DOHH2 (cell line): ENCODE measurements around the gene CBX7.

Source experiments
- H3F3A ChIP-seq: fragments of 200-600 bp; sonication (generic), shearing (Covaris generic); 2 replicates; pipeline ENCODE4 v1.6.0; 2016; ENCODE audit warnings: antibody characterized with exemption, mild to moderate bottlenecking; ENCODE audit not compliant: control insufficient read depth, insufficient read depth
- H3K27ac ChIP-seq: fragments of 200-600 bp; sonication (generic); 2 replicates; pipeline ENCODE4 v1.5.1; 2014; ENCODE audit warnings: low read depth, mild to moderate bottlenecking, low read length, moderate library complexity
- H3K27me3 ChIP-seq: fragments of 200-600 bp; sonication (generic); 2 replicates; pipeline ENCODE4 v1.6.1; 2014; ENCODE audit warnings: mild to moderate bottlenecking, low read length, mixed read lengths; ENCODE audit not compliant: control insufficient read depth
- H3K36me3 ChIP-seq: fragments of 200-600 bp; sonication (generic); 2 replicates; pipeline ENCODE4 v1.6.1; 2014; ENCODE audit warnings: mild to moderate bottlenecking, low read length, moderate library complexity, mixed read lengths; ENCODE audit not compliant: control insufficient read depth
- H3K4me1 ChIP-seq: fragments of 200-600 bp; sonication (generic); 2 replicates; pipeline ENCODE4 v1.6.1; 2014; ENCODE audit warnings: mild to moderate bottlenecking, low read length, mixed read lengths; ENCODE audit not compliant: control insufficient read depth
- H3K4me2 ChIP-seq: fragments of 200-600 bp; sonication (generic); 2 replicates; pipeline ENCODE4 v1.6.0; 2014; ENCODE audit warnings: mild to moderate bottlenecking, low read length, moderate library complexity
- H3K4me3 ChIP-seq: fragments of 200-600 bp; sonication (generic); 2 replicates; pipeline ENCODE4 v1.5.1; 2014; ENCODE audit warnings: mild to moderate bottlenecking, low read length, mixed read lengths
- H3K79me2 ChIP-seq: fragments of 200-600 bp; sonication (generic); 2 replicates; pipeline ENCODE4 v1.6.1; 2014; ENCODE audit warnings: mild to moderate bottlenecking, low read length, mixed read lengths; ENCODE audit not compliant: control insufficient read depth
- H3K9me2 ChIP-seq: fragments of 200-600 bp; sonication (generic); replicated peaks from 2 replicates; pipeline ENCODE4 v1.6.1; 2014; ENCODE audit warnings: mild to moderate bottlenecking, low read length, mixed read lengths; ENCODE audit not compliant: control insufficient read depth
- H3K9me3 ChIP-seq: fragments of 200-600 bp; sonication (generic); 2 replicates; pipeline ENCODE4 v1.6.1; 2014; ENCODE audit warnings: antibody characterized with exemption, low read length, mixed read lengths; ENCODE audit not compliant: control insufficient read depth, insufficient read depth
- H4K20me1 ChIP-seq: fragments of 200-600 bp; sonication (generic); 2 replicates; pipeline ENCODE4 v1.6.0; 2014; ENCODE audit warnings: low read depth, mild to moderate bottlenecking, antibody characterized with exemption, low read length, moderate library complexity; ENCODE audit not compliant: control insufficient read depth, insufficient read depth
- EZH2phosphoT487 ChIP-seq: fragments of 200-600 bp; sonication (generic); IDR thresholded peaks from 2 replicates; pipeline ENCODE4 v1.6.1; 2017; ENCODE audit warnings: borderline replicate concordance, mild to moderate bottlenecking, antibody characterized with exemption, low read length, moderate library complexity, mixed read lengths
- TF ChIP-seq, protein P1 (sequence below): fragments of 200-600 bp; sonication (generic); IDR thresholded peaks from one replicate; pipeline ENCODE4 v1.5.1; 2014; ENCODE audit warnings: antibody characterized with exemption, mild to moderate bottlenecking, low read depth, low read length; ENCODE audit not compliant: poor library complexity, severe bottlenecking

The CBX7 gene

DNA sequence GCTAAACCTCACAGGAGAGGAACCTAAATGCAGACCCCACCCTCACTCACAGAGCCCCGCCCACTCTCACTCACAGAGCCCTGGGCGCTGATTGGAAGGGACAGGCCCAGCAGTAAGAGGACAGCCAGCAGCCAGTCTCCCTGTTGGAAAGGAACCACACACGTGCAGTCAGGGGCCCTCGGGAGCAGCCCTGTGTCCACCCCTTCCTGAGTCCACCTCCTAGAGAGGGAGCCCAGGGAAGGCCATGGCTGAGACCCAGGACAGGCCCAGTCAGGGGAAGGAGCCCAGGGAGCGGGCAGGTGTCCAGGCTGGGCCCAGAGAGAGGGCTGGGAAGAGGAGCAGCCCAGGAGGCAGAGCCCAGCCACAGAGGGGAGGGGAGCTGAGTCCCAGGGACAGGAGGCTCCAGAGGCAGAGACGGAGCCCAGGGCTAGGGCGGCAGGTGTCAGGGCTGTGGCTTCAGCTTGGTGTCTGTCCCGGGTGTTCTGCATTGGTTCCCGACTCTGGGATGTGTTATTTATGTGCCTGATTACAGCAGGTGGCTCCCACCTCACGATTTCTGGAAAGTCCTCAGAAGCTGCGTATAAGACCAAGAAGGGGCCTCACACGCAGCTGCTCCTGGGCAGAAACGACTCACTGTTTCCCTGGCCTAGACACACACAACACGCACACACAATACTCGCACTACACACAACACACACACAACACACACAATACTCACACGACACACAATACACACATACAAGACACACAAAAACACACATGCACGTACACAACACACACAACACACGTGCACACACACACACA lies 64.4 kb downstream of the CBX7 start:
- H3K4me1 ChIP-seq, result no peaks in the 10 kb centered on the region
- H3K4me2 ChIP-seq, result no peak overlapping the region
- H3K27me3 ChIP-seq, result no peaks in the 10 kb centered on the region
- no peaks in the 10 kb centered on the region for H3K36me3 ChIP-seq
- H3K9me3 ChIP-seq, result no peaks in the 10 kb centered on the region
- no peaks in the 10 kb centered on the region for H3K79me2 ChIP-seq
- TF ChIP-seq, protein P1, sequence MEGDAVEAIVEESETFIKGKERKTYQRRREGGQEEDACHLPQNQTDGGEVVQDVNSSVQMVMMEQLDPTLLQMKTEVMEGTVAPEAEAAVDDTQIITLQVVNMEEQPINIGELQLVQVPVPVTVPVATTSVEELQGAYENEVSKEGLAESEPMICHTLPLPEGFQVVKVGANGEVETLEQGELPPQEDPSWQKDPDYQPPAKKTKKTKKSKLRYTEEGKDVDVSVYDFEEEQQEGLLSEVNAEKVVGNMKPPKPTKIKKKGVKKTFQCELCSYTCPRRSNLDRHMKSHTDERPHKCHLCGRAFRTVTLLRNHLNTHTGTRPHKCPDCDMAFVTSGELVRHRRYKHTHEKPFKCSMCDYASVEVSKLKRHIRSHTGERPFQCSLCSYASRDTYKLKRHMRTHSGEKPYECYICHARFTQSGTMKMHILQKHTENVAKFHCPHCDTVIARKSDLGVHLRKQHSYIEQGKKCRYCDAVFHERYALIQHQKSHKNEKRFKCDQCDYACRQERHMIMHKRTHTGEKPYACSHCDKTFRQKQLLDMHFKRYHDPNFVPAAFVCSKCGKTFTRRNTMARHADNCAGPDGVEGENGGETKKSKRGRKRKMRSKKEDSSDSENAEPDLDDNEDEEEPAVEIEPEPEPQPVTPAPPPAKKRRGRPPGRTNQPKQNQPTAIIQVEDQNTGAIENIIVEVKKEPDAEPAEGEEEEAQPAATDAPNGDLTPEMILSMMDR, result no peak
- TF ChIP-seq EZH2phosphoT487, result no peak
- no peak overlapping the region for H3K27ac ChIP-seq
- no peaks in the 10 kb centered on the region for H3F3A ChIP-seq
- no peaks in the 10 kb centered on the region for H4K20me1 ChIP-seq
- H3K4me3 ChIP-seq, result no peak overlapping the region
- H3K9me2 ChIP-seq, result no peaks in the 10 kb centered on the region

DNA sequence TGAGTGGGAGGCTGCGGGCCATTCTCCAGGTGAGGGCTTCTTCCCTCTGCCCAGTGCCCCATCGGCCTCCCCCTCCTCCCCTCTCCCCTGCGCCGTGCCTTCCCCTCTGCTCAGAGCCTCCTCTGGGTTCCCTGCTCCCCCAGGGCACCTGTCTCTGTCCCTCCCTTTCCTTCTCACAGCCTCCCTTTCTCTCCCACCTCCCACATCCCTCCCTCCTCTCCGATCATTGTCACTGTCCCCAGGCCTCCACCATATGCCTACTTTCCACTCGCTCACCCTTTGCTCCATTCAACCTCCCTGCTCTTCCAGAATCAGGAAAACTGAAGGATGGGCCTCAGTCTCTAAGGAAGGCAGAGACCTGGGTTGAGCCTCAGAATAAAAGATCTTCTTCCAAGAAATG lies 65.4 kb downstream of the CBX7 start:
- H3K36me3 ChIP-seq, result no peaks in the 10 kb centered on the region
- H4K20me1 ChIP-seq, result no peaks in the 10 kb centered on the region
- no peak overlapping the region for H3K27ac ChIP-seq
- H3K4me3 ChIP-seq, result no peak overlapping the region
- H3F3A ChIP-seq, result no peaks in the 10 kb centered on the region
- H3K4me1 ChIP-seq, result no peaks in the 10 kb centered on the region
- no peaks in the 10 kb centered on the region for H3K27me3 ChIP-seq
- H3K4me2 ChIP-seq, result no peak overlapping the region
- no peaks in the 10 kb centered on the region for H3K79me2 ChIP-seq
- H3K9me2 ChIP-seq, result no peaks in the 10 kb centered on the region
- TF ChIP-seq, protein P1, result no peak
- TF ChIP-seq EZH2phosphoT487, result no peak
- H3K9me3 ChIP-seq, result no peaks in the 10 kb centered on the region

DNA sequence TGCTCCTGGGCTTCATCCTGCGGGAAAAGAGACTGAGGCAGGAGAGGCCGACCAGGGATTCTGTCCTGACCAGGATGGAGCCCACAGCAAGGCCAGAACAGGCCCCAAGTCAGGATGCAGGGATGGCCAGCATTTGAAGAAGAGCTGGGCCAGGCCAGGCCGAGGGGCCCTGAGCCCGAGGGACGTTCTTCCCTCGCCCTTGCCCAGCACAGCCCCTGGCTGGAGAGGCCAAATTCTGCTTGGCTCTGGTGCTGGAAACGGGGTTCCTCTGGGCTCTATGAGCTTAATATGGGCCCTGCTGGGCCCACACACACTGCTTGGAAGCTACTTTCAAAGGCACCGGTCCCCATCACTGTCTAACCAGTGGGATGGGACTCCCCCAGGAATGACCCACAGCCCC lies 67.8 kb downstream of the CBX7 start:
- no peak for TF ChIP-seq EZH2phosphoT487
- peaks cover 7% of the 10 kb centered on the region for H3K4me1 ChIP-seq
- H3F3A ChIP-seq, result no peaks in the 10 kb centered on the region
- H3K27me3 ChIP-seq, result no peaks in the 10 kb centered on the region
- H4K20me1 ChIP-seq, result no peaks in the 10 kb centered on the region
- H3K9me3 ChIP-seq, result no peaks in the 10 kb centered on the region
- no peaks in the 10 kb centered on the region for H3K9me2 ChIP-seq
- H3K36me3 ChIP-seq, result no peaks in the 10 kb centered on the region
- H3K27ac ChIP-seq, result no peak overlapping the region
- H3K79me2 ChIP-seq, result no peaks in the 10 kb centered on the region
- H3K4me3 ChIP-seq, result no peak overlapping the region
- no peak overlapping the region for H3K4me2 ChIP-seq

DNA sequence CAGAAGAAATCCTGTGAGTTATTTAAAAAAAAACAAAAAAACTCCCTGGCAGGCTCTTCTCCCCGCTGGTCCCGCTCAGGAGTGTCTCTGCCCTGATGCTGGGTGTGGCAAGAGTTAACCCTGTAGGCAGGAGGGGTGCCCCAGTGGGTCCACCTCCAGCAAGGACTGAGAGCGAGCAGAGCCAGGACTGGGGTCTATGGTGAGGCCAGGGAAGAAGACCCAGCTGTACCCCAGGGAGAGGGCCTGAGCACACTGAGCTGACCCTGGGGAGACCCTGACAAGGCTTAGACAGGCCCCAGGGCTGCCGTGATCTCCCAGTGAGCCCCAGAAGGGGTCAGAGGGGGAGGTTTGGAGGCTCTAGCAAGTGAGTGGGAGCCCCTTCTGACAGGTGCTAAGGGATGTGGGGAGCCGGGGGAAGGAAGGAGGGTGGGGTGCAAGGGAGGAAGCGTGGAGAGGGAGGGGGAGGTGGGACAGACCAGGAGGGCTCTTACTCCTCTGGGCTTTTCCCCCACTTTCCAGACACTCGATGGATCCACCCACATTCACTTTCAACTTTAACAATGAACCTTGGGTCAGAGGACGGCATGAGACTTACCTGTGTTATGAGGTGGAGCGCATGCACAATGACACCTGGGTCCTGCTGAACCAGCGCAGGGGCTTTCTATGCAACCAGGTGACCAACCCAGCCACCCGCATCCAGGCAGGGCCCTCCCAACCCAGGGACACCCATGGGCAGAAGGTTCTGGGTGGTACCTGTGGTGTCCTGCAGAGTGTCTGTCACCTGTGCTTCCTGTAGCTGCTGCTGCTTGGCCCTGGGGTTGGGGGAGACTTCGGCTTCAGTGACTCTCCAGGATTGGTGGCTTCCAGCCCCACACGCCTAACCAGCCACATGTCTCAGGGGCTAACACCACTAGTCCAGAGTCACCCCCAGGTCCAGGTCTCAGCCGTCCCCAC lies 69.0 kb downstream of the CBX7 start:
- Histone ChIP-seq H3K27me3 (no peaks in the 10 kb centered on the region), H3K4me3 (no peak overlapping the region), H4K20me1 (no peaks in the 10 kb centered on the region), H3K9me3 (no peaks in the 10 kb centered on the region), H3K79me2 (no peaks in the 10 kb centered on the region), H3K9me2 (no peaks in the 10 kb centered on the region), H3K4me1 (peaks cover 7% of the 10 kb centered on the region), H3K4me2 (no peak overlapping the region), H3K27ac (no peak overlapping the region), H3F3A (no peaks in the 10 kb centered on the region), H3K36me3 (no peaks in the 10 kb centered on the region)
- TF ChIP-seq, protein P1, result no peak
- TF ChIP-seq EZH2phosphoT487, result no peak
